Hepatocyte (in vitro differentiated cells): ENCODE data around the gene SORCS2. TPM values are rescaled to one million over a fixed set of nuclear protein-coding genes. Genes with fewer than 3 reads are reported as not detected.

Experiments
- DNase-seq: peaks from one replicate; pipeline ENCODE4 v3.0.0-alpha.2; 2016; ENCODE audit warnings: low spot score
- H2AFZ ChIP-seq: fragments of 200-600 bp; sonication (generic); 2 replicates; pipeline ENCODE4 v1.6.0; 2016; ENCODE audit warnings: antibody characterized with exemption, mild to moderate bottlenecking
- H3K27ac ChIP-seq: fragments of 200-600 bp; sonication (generic); 2 replicates; pipeline ENCODE4 v1.5.1; 2016; ENCODE audit warnings: mild to moderate bottlenecking
- H3K27me3 ChIP-seq: fragments of 200-600 bp; sonication (generic); 2 replicates; pipeline ENCODE4 v1.6.1; 2016
- H3K36me3 ChIP-seq: fragments of 200-600 bp; sonication (generic); replicated peaks from 2 replicates; pipeline ENCODE4 v1.5.1; 2016; ENCODE audit warnings: low read depth; ENCODE audit not compliant: insufficient read depth
- H3K4me1 ChIP-seq: fragments of 200-600 bp; sonication (generic); 2 replicates; pipeline ENCODE4 v1.5.1; 2016; ENCODE audit warnings: mild to moderate bottlenecking, moderate library complexity; ENCODE audit not compliant: insufficient read depth
- H3K4me2 ChIP-seq: fragments of 200-600 bp; sonication (generic); 2 replicates; pipeline ENCODE4 v1.6.0; 2016
- H3K4me3 ChIP-seq: fragments of 200-600 bp; sonication (generic); 2 replicates; pipeline ENCODE4 v1.5.1; 2016; ENCODE audit warnings: mild to moderate bottlenecking
- H3K79me2 ChIP-seq: fragments of 200-600 bp; sonication (generic); 2 replicates; pipeline ENCODE4 v1.6.0; 2017; ENCODE audit warnings: mild to moderate bottlenecking
- H3K9me2 ChIP-seq: fragments of 200-600 bp; sonication (generic); replicated peaks from 2 replicates; pipeline ENCODE4 v1.6.0; 2017; ENCODE audit warnings: mild to moderate bottlenecking; ENCODE audit not compliant: insufficient read depth
- H3K9me3 ChIP-seq: fragments of 200-600 bp; sonication (generic); 2 replicates; pipeline ENCODE4 v1.5.1; 2016; ENCODE audit warnings: low read depth, mild to moderate bottlenecking
- H4K20me1 ChIP-seq: fragments of 200-600 bp; sonication (generic); 2 replicates; pipeline ENCODE4 v1.6.0; 2016; ENCODE audit warnings: mild to moderate bottlenecking; ENCODE audit not compliant: insufficient read depth, poor library complexity, severe bottlenecking
- EZH2 ChIP-seq: fragments of 200-600 bp; sonication (generic); IDR thresholded peaks from 2 replicates; pipeline ENCODE4 v1.6.1; 2016; ENCODE audit warnings: antibody characterized with exemption, mild to moderate bottlenecking, borderline replicate concordance
- EZH2phosphoT487 ChIP-seq: fragments of 200-600 bp; sonication (generic); IDR thresholded peaks from one replicate; pipeline ENCODE4 v1.6.1; 2018; ENCODE audit warnings: antibody characterized with exemption, mild to moderate bottlenecking, low read depth, moderate library complexity; ENCODE audit not compliant: unreplicated experiment, severe bottlenecking
- WGBS: methylation state at CpG from one replicate; pipeline ENCODE4 v1.1.6; 2016; ENCODE audit warnings: low lambda C conversion rate; ENCODE audit errors: missing lambda C conversion rate; 5-methylcytosine and 5-hydroxymethylcytosine counted together
- polyA plus RNA-seq: library from polyadenylated mRNA; unstranded; fragments of >200 nt; fragmentation: Nextera tagmentation; extraction: Ambion mirVana; gene quantifications from 2 replicates; pipeline ENCODE4 v1.2.1, GENCODE V29; 2016
- total RNA-seq: library from RNA; depleted of rRNA; stranded (reverse); fragments of >200 nt; gene quantifications from 2 replicates; pipeline ENCODE4 v1.2.3, GENCODE V29; 2014
- TF ChIP-seq, protein P1 (sequence below): fragments of 200-600 bp; sonication (generic); IDR thresholded peaks from 2 replicates; pipeline ENCODE4 v1.5.1; 2016; ENCODE audit warnings: antibody characterized with exemption, mild to moderate bottlenecking; ENCODE audit not compliant: poor library complexity

SORCS2 gene
- total and polyA plus RNA-seq, 2 experiments from 2014 or later: 1.6 to 4.8 TPM

DNA sequence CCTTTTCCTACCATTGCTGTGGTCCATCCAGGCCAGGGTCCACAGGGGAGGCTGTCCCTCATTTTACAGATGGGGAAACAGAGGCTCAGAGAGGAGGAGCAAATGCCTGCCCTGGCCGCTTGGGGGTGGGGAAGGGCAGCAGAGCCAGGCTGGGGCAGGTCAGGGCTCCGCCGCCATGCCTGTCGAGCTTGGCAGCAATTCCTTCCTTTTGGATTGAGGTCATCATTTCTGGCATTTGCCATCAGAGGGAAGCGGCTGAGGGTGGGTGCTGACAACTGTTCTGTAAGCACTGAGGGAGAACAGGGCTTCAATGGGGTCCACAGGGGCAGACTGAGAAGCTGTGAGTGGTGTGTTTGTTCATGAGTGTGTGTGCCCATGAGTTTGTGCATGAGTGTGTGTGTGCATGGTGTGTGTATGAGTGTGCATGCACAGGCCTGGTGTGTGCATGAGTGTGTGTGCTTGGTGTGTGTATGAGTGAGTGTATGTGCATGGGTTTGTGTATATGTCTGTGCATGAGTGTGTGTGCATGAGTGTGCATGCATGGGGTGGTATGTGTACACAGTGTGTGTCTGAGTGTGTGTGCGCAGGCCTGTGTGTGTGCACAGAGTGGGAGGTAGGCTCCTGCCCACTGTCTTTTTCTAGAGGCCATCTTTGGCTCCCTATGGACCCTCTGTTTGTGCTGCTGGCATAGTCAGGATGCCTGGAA, 115.2 kb downstream of the SORCS2 start:
- H3K9me3 ChIP-seq: no peaks in the 10 kb centered on the region
- TF ChIP-seq, protein P1, sequence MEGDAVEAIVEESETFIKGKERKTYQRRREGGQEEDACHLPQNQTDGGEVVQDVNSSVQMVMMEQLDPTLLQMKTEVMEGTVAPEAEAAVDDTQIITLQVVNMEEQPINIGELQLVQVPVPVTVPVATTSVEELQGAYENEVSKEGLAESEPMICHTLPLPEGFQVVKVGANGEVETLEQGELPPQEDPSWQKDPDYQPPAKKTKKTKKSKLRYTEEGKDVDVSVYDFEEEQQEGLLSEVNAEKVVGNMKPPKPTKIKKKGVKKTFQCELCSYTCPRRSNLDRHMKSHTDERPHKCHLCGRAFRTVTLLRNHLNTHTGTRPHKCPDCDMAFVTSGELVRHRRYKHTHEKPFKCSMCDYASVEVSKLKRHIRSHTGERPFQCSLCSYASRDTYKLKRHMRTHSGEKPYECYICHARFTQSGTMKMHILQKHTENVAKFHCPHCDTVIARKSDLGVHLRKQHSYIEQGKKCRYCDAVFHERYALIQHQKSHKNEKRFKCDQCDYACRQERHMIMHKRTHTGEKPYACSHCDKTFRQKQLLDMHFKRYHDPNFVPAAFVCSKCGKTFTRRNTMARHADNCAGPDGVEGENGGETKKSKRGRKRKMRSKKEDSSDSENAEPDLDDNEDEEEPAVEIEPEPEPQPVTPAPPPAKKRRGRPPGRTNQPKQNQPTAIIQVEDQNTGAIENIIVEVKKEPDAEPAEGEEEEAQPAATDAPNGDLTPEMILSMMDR: no peak
- TF ChIP-seq EZH2: no peak
- TF ChIP-seq EZH2phosphoT487: no peak
- no peaks in the 10 kb centered on the region for H3K9me2 ChIP-seq
- H3K4me2 ChIP-seq: no peak overlapping the region
- WGBS: 95% methylated on average over 6 of the region's 6 CpGs
- H2AFZ ChIP-seq: no peak overlapping the region
- no peak overlapping the region for H3K27ac ChIP-seq
- no peaks in the 10 kb centered on the region for H3K79me2 ChIP-seq
- no peaks in the 10 kb centered on the region for H3K27me3 ChIP-seq
- DNase-seq: no peak
- H3K4me3 ChIP-seq: no peak overlapping the region
- H3K36me3 ChIP-seq: no peaks in the 10 kb centered on the region
- no peaks in the 10 kb centered on the region for H4K20me1 ChIP-seq
- H3K4me1 ChIP-seq: no peaks in the 10 kb centered on the region

DNA sequence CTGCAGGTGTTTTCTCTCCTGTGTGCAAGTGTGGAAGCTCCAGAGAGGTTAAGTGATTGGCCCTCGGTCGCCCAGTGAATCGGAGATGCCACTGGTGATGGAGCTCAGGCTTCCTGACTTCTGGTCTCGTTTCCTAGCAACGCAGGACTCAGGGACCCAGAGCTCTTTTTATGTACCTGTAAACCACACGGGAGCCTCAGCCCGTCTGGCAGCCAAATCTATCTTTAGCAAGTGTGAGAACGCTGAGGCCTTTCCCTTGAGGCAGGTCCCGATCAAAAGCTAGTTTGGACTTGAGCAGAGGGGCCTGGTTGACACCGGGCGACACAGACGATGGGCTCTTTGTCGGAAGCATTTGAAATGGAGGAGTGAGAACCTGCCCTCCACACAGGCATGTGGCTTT, 116.8 kb downstream of the SORCS2 start:
- H2AFZ ChIP-seq: no peak overlapping the region
- no peak overlapping the region for H3K27ac ChIP-seq
- H3K4me3 ChIP-seq: no peak overlapping the region
- no peaks in the 10 kb centered on the region for H3K9me3 ChIP-seq
- H3K4me2 ChIP-seq: no peak overlapping the region
- H3K9me2 ChIP-seq: no peaks in the 10 kb centered on the region
- no peaks in the 10 kb centered on the region for H4K20me1 ChIP-seq
- DNase-seq: no peak
- WGBS: 70% methylated on average over 13 of the region's 13 CpGs
- no peaks in the 10 kb centered on the region for H3K79me2 ChIP-seq
- H3K36me3 ChIP-seq: no peaks in the 10 kb centered on the region
- no peaks in the 10 kb centered on the region for H3K4me1 ChIP-seq
- TF ChIP-seq EZH2 (no peak), EZH2phosphoT487 (no peak)
- TF ChIP-seq, protein P1: no peak
- H3K27me3 ChIP-seq: no peaks in the 10 kb centered on the region

DNA sequence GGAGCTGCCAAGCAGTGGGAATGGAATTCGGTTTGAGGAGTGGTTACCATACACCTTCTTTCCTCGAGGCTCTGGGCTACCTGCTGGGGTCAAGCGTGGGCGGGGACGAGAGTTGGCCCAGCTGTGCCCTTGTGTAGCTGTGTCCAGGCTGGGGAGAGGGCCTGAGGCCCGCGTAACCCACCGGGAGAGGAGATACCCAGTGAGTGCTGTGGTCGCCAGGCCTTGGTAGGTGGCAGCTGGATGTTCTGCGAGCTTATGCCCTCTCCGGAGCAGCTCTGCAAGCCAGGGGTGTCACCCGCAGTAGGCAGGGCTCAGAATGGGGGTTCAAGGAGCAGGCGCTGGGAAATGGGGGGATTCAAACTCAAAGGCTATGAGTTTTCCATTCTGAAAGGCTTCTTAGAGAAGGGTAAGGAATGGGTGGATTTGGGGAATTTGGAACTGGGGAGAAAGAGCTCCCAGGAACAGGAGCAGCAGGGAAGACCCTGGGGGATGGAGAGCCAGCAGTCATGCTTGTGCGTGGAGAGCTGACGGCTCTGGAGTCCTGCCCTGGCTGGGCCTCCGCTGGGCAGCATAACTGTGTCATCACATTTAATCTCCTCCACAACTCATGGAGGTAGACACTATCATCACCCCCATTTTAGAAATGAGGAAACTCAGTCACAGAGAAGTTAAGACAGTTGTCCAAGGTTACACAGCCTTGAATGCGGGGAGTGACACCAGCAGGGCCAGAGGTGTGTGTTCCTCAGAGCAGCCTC, 117.5 kb downstream of the SORCS2 start:
- no peak overlapping the region for H3K4me3 ChIP-seq
- H3K9me2 ChIP-seq: no peaks in the 10 kb centered on the region
- H4K20me1 ChIP-seq: no peaks in the 10 kb centered on the region
- TF ChIP-seq EZH2: no peak
- TF ChIP-seq, protein P1: no peak
- TF ChIP-seq EZH2phosphoT487: no peak
- H3K36me3 ChIP-seq: no peaks in the 10 kb centered on the region
- no peaks in the 10 kb centered on the region for H3K4me1 ChIP-seq
- H3K9me3 ChIP-seq: no peaks in the 10 kb centered on the region
- no peak overlapping the region for H2AFZ ChIP-seq
- H3K4me2 ChIP-seq: no peak overlapping the region
- H3K27me3 ChIP-seq: no peaks in the 10 kb centered on the region
- 82% methylated on average over 17 of the region's 17 CpGs for WGBS
- H3K79me2 ChIP-seq: no peaks in the 10 kb centered on the region
- DNase-seq: no peak
- no peak overlapping the region for H3K27ac ChIP-seq
